ENCODE results near the gene SALL4.
A peak's percentile ranks its signal among the peaks of the same experiment; 100 is the strongest.

Gene SALL4

DNA sequence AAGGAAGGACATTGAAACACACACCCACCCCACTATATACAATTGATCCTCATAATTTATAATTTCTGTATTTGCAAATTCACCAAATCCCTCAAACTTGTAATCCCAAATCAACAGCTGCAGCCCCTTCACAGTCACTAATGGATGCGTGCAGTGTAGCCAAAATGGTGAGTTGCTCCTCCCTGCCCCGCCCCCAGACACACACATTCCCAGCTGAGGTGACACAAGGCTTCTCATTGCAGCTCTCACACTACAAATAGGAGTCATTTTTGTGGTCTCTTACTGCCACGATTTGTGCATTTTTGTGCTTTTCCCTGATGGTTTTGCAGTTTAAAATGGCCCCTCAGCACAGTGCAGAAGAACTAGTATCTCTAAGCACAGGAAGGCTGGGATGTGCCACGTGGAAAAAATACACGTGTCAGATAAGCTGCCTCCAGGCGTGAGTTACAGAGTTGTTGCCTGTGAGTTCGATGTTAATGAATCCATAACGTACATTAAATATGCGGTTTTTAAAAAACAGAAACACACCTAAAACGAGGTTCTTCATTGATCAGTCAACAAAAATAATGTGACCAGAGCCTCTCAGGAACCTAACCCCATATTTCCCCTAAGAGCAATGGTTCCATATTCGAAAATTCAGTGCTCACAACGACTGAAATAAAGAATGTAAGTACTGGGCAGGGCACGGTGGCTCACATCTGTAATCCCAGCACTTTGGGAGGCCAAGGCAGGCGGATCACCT is 42.4 kb downstream of the SALL4 start:
- CTCF ChIA-PET = interaction anchor here (0.5 to 1.3 kb wide), 3 partner anchors 33 to 206 kb away, joined by 3 read pairs; no protein-coding TSS in a partner anchor
- POLR2A ChIA-PET = interaction anchor here (0.9 kb wide), 1 partner anchor 11 kb away, joined by 3 read pairs; no protein-coding TSS in a partner anchor
- no peak for TF ChIP-seq ZBTB20 (tag by site-specific recombination; IDR thresholded peaks at IDR 0.05)
- TF ChIP-seq, protein P1, sequence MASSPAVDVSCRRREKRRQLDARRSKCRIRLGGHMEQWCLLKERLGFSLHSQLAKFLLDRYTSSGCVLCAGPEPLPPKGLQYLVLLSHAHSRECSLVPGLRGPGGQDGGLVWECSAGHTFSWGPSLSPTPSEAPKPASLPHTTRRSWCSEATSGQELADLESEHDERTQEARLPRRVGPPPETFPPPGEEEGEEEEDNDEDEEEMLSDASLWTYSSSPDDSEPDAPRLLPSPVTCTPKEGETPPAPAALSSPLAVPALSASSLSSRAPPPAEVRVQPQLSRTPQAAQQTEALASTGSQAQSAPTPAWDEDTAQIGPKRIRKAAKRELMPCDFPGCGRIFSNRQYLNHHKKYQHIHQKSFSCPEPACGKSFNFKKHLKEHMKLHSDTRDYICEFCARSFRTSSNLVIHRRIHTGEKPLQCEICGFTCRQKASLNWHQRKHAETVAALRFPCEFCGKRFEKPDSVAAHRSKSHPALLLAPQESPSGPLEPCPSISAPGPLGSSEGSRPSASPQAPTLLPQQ (tag by site-specific recombination; IDR thresholded peaks at IDR 0.05) = no peak
- peak; percentile 77 for TF ChIP-seq KLF1 (tag by site-specific recombination; IDR thresholded peaks at IDR 0.05)
- TF ChIP-seq KLF10 (tag by site-specific recombination; IDR thresholded peaks at IDR 0.05) = peak; percentile 52; the same call in 1 of the 2 replicates
- Histone ChIP-seq H3K27ac (ENCODE audit: extremely low read depth, low read depth, low read length) (no peak overlapping the region), H3K36me3 (ENCODE audit: control insufficient read depth in 2 of 2, insufficient read depth in 1 of 2, low read length in 2 of 2) (no peaks in the 10 kb centered on the region), H3K4me3 (ENCODE audit: low read depth, low read length) (no peak overlapping the region), H3K4me1 (ENCODE audit: control insufficient read depth, insufficient read depth, low read length) (peaks cover 6% of the 10 kb centered on the region), H3K9me3 (ENCODE audit: control insufficient read depth, insufficient read depth, low read depth, low read length) (no peaks in the 10 kb centered on the region)

DNA sequence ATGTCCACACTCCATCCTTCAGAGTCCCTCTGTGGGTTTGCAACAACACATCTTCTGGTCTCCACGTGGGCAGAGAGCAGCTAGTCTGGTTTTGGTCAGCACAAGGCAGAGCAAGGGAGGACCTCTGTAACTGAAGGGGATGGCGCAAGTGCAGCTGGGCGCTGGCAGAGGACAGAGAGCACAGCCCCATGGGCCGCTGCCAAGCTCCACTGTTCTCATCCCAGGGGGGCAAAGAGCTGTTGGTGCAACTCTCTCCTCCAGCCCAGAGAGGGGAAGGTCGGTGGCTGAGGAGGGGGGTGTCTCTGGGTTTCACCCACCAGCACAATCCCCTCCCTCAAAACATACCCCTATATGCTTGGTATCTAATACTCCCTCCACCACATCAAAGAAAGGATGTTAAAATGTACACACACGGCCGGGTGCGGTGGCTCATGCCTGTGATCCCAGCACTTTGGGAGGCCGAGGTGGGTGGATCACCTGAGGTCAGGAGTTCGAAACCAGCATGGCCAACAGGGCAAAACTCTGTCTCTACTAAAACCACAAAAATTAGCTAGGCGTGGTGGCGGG is 43.3 kb downstream of the SALL4 start:
- Histone ChIP-seq H3K27ac (ENCODE audit: extremely low read depth, low read depth, low read length) (no peak overlapping the region), H3K4me1 (ENCODE audit: control insufficient read depth, insufficient read depth, low read length) (peaks cover 6% of the 10 kb centered on the region), H3K4me3 (ENCODE audit: low read depth, low read length) (no peak overlapping the region), H3K9me3 (ENCODE audit: control insufficient read depth, insufficient read depth, low read depth, low read length) (no peaks in the 10 kb centered on the region), H3K36me3 (ENCODE audit: control insufficient read depth in 2 of 2, insufficient read depth in 1 of 2, low read length in 2 of 2) (no peaks in the 10 kb centered on the region)
- TF ChIP-seq SETDB1 (IDR thresholded peaks at IDR 0.05; ENCODE audit: insufficient read length, low read length) (no peak), ZNF660 (tag by site-specific recombination; IDR thresholded peaks at IDR 0.05) (no peak), BCL11A (tag by site-specific recombination; IDR thresholded peaks at IDR 0.05; ENCODE audit: low read depth) (no peak), ZNF404 (tag by site-specific recombination; IDR thresholded peaks at IDR 0.05) (no peak), RBAK (tag by site-specific recombination; IDR thresholded peaks at IDR 0.05) (no peak), ZSCAN30 (tag by site-specific recombination; IDR thresholded peaks at IDR 0.05) (no peak), ZBTB7A (tag by site-specific recombination; IDR thresholded peaks at IDR 0.05; ENCODE audit: low read depth) (no peak), WT1 (tag by site-specific recombination; IDR thresholded peaks at IDR 0.05) (no peak)
- TF ChIP-seq, protein P2, sequence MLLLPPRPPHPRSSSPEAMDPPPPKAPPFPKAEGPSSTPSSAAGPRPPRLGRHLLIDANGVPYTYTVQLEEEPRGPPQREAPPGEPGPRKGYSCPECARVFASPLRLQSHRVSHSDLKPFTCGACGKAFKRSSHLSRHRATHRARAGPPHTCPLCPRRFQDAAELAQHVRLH (tag by site-specific recombination; IDR thresholded peaks at IDR 0.05) = no peak
- TF ChIP-seq, protein P3, sequence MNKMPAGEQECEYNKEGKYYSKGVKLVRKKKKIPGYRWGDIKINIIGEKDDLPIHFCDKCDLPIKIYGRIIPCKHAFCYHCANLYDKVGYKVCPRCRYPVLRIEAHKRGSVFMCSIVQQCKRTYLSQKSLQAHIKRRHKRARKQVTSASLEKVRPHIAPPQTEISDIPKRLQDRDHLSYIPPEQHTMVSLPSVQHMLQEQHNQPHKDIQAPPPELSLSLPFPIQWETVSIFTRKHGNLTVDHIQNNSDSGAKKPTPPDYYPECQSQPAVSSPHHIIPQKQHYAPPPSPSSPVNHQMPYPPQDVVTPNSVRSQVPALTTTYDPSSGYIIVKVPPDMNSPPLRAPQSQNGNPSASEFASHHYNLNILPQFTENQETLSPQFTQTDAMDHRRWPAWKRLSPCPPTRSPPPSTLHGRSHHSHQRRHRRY (tag by site-specific recombination; IDR thresholded peaks at IDR 0.05) = no peak
- TF ChIP-seq, protein P4, sequence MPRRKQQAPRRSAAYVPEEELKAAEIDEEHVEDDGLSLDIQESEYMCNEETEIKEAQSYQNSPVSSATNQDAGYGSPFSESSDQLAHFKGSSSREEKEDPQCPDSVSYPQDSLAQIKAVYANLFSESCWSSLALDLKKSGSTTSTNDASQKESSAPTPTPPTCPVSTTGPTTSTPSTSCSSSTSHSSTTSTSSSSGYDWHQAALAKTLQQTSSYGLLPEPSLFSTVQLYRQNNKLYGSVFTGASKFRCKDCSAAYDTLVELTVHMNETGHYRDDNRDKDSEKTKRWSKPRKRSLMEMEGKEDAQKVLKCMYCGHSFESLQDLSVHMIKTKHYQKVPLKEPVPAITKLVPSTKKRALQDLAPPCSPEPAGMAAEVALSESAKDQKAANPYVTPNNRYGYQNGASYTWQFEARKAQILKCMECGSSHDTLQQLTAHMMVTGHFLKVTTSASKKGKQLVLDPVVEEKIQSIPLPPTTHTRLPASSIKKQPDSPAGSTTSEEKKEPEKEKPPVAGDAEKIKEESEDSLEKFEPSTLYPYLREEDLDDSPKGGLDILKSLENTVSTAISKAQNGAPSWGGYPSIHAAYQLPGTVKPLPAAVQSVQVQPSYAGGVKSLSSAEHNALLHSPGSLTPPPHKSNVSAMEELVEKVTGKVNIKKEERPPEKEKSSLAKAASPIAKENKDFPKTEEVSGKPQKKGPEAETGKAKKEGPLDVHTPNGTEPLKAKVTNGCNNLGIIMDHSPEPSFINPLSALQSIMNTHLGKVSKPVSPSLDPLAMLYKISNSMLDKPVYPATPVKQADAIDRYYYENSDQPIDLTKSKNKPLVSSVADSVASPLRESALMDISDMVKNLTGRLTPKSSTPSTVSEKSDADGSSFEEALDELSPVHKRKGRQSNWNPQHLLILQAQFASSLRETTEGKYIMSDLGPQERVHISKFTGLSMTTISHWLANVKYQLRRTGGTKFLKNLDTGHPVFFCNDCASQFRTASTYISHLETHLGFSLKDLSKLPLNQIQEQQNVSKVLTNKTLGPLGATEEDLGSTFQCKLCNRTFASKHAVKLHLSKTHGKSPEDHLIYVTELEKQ (tag by site-specific recombination; IDR thresholded peaks at IDR 0.05; ENCODE audit: borderline replicate concordance) = no peak
- TF ChIP-seq, protein P5, sequence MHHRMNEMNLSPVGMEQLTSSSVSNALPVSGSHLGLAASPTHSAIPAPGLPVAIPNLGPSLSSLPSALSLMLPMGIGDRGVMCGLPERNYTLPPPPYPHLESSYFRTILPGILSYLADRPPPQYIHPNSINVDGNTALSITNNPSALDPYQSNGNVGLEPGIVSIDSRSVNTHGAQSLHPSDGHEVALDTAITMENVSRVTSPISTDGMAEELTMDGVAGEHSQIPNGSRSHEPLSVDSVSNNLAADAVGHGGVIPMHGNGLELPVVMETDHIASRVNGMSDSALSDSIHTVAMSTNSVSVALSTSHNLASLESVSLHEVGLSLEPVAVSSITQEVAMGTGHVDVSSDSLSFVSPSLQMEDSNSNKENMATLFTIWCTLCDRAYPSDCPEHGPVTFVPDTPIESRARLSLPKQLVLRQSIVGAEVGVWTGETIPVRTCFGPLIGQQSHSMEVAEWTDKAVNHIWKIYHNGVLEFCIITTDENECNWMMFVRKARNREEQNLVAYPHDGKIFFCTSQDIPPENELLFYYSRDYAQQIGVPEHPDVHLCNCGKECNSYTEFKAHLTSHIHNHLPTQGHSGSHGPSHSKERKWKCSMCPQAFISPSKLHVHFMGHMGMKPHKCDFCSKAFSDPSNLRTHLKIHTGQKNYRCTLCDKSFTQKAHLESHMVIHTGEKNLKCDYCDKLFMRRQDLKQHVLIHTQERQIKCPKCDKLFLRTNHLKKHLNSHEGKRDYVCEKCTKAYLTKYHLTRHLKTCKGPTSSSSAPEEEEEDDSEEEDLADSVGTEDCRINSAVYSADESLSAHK (tag by site-specific recombination; IDR thresholded peaks at IDR 0.05) = no peak
- TF ChIP-seq, protein P1 (tag by site-specific recombination; IDR thresholded peaks at IDR 0.05) = no peak
- POLR2A ChIA-PET = interaction anchor here (0.6 kb wide), 1 partner anchor 17 kb away, joined by 5 read pairs; no protein-coding TSS in a partner anchor
- CTCF ChIA-PET = interaction anchor here (1.3 kb wide), 1 partner anchor 58 kb away, joined by 3 read pairs; no protein-coding TSS in a partner anchor

Data from HEK293 (cell line).